Keratinocyte (primary cell): ENCODE data around the gene NIPAL1.

Source experiments
- CTCF ChIP-seq, 3 experiments: IDR thresholded peaks in 1 of 3; conservative IDR thresholded peaks in 1 of 3; optimal IDR thresholded peaks in 1 of 3; 2 replicates in 2 of 3; 3 replicates in 1 of 3; pipeline versions ENCODE3 to v1.5.1; 2011; ENCODE audit warnings: low read length in 3 of 3, mild to moderate bottlenecking in 3 of 3, moderate library complexity in 2 of 3, control low read depth in 1 of 3, inconsistent platforms in 1 of 3; ENCODE audit not compliant: insufficient read depth in 2 of 3; ENCODE audit errors: extremely low read depth in 1 of 3
- EZH2 ChIP-seq: IDR thresholded peaks from one replicate; pipeline ENCODE4 v1.6.1; 2012; ENCODE audit warnings: inconsistent platforms, mild to moderate bottlenecking, low read length, moderate library complexity

GRCh38 chr4:48008021-48008596, 8.5 kb upstream of the NIPAL1 start:
- TF ChIP-seq CTCF (optimal IDR thresholded peaks at IDR 0.05 in 1 of 3, IDR thresholded peaks at IDR 0.05 in 1 of 3, conservative IDR thresholded peaks at IDR 0.05 in 1 of 3; ENCODE audit: extremely low read depth in 1 of 3, insufficient read depth in 2 of 3, low read length in 3 of 3): no peak
- no peak for TF ChIP-seq EZH2
